HG03432 (cell line): ENCODE results near the gene MT1A.
"Not testable (repeated sequence)": the region's sequence is repeated elsewhere in the genome, so short reads cannot be mapped to it uniquely, and the experiment has no call there.

ENCODE experiments used
- ATAC-seq: cut with Tn5 transposase; IDR thresholded peaks from one replicate; pipeline ENCODE4 v1.9.1; 2021; ENCODE audit warnings: mild to moderate bottlenecking, moderate library complexity; ENCODE audit not compliant: unreplicated experiment

MT1A gene

GRCh38 chr16:56652600-56652999, 14.1 kb downstream of the MT1A start:
- no peak for ATAC-seq

- ATAC-seq, result no peak
Observed at GRCh38 chr16:56653218-56653617, 14.8 kb downstream of the MT1A start.

GRCh38 chr16:56657555-56658326, 19.3 kb downstream of the MT1A start, which contains the start of gene MT1F:
Gene MT1F, plus strand, starts transcription at chr16:56657959. Its CDS starts 100 bp downstream, at chr16:56658059.
- ATAC-seq, result peak; percentile 57

- ATAC-seq, result no peak
Observed at GRCh38 chr16:56658327-56658875, 19.9 kb downstream of the MT1A start.

- ATAC-seq, result no peak
Observed at GRCh38 chr16:56662357-56663354, 24.2 kb downstream of the MT1A start.

- ATAC-seq, result no peak
Observed at GRCh38 chr16:56664506-56664905, 26.0 kb downstream of the MT1A start.

- ATAC-seq, result not testable (repeated sequence)
Observed at GRCh38 chr16:56665286-56666261, 27.1 kb downstream of the MT1A start.

- ATAC-seq, result no peak
Observed at GRCh38 chr16:56667581-56668571, 29.4 kb downstream of the MT1A start, which contains the start of gene MT1G. Gene MT1G, minus strand, starts transcription at chr16:56668065. Its CDS starts 72 bp downstream, at chr16:56667993.

GRCh38 chr16:56669005-56669839, 30.8 kb downstream of the MT1A start, which contains the start of gene MT1H:
Gene MT1H, plus strand, starts transcription at chr16:56669814. Its CDS starts 71 bp downstream, at chr16:56669885.
- ATAC-seq, result no peak

- no peak for ATAC-seq
Observed at GRCh38 chr16:56669840-56670619, 31.6 kb downstream of the MT1A start.

- no peak for ATAC-seq
Observed at GRCh38 chr16:56670620-56670934, 32.1 kb downstream of the MT1A start.

- ATAC-seq, result not testable (repeated sequence)
Observed at GRCh38 chr16:56671691-56672090, 33.2 kb downstream of the MT1A start.

GRCh38 chr16:56672171-56672570, 33.7 kb downstream of the MT1A start:
- not testable (repeated sequence) for ATAC-seq

GRCh38 chr16:56672761-56673536, 34.5 kb downstream of the MT1A start:
- ATAC-seq, result no peak

GRCh38 chr16:56673921-56674320, 35.5 kb downstream of the MT1A start:
- ATAC-seq, result no peak

- not testable (repeated sequence) for ATAC-seq
Observed at GRCh38 chr16:56674570-56674969, 36.1 kb downstream of the MT1A start.
